ENCODE measurements around the gene TTLL5. TPM values are rescaled to one million over a fixed set of nuclear protein-coding genes. Genes with fewer than 3 reads are reported as not detected.

The TTLL5 gene
- total RNA-seq, 3 donors from 2014 or later (not counting 1 experiment from before 2014, with no cell fraction given) = 27.1 to 34.3 (median 32.5) TPM

DNA sequence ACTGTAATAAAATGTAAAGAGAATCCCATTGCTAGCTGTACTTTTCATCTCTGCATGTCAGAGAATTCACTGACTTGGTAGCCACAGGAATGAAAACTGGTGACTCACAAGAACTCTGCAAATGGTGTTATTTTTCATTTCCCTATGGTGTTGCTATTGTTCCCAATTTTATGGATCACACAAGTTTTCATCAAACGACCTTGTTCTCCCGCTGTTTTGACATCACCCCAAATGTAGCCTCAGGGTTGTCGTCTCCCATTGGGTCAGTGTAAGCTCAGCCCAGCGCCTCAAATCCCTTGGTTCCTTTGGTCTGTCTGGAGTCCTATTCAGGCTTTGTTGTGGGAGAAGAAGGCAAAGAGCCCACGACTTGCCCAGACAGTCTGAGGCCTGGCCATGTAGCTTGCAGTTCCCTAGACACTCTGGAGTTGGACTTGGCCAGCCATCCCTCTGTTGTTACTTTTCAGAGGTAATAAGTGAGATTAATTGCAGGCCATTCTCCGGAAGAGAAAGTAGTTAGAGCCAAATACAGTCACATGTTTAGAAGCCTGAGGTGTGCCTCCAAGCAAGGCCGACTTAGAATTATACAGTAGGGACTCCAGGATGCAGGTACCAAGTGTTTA lies 161.6 kb downstream of the TTLL5 start:
- peaks cover 8% of the 10 kb centered on the region for H3K36me3 Mint-ChIP-seq

DNA sequence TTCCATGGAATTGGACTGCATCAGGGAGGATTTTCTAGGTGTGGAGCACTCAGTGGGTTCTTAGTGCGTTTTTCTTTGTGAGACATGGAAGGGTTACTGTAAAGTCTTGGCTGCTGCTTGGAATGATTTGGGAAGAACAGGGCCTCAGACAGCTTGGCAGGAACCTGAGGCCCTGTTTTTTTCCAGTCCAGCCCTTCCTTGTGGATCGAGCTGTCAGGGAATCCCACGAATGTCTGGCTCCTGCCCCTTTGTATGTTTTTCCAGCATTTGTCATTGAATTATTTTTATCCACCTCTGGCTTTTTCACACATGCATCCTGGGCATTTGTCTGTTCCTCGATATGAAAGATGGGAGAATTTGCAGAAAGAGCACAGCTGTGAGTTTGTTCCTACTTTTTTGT lies 162.3 kb downstream of the TTLL5 start:
- Mint-ChIP-seq H3K4me1 (no peaks in the 10 kb centered on the region), H3K27ac (no peak overlapping the region), H3K9me3 (no peaks in the 10 kb centered on the region), H3K36me3 (peaks cover 8% of the 10 kb centered on the region), H3K27me3 (ENCODE audit: low read depth in 2 of 2) (no peaks in the 10 kb centered on the region), H3K4me3 (no peak overlapping the region)
- Histone ChIP-seq H3K27ac (ENCODE audit: low read length) (no peak overlapping the region), H3K4me1 (ENCODE audit: control insufficient read depth, insufficient read depth, low read length) (no peaks in the 10 kb centered on the region), H3K36me3 (ENCODE audit: control insufficient read depth, insufficient read depth, low read length) (no peaks in the 10 kb centered on the region), H3K9me3 (ENCODE audit: control insufficient read depth, insufficient read depth, low read length) (no peaks in the 10 kb centered on the region), H3K4me3 (ENCODE audit: low read length) (no peak overlapping the region), H3K27me3 (ENCODE audit: control insufficient read depth, insufficient read depth, low read length) (no peaks in the 10 kb centered on the region)
- intact Hi-C loops (cut with micrococcal nuclease) = no loop called here
- 94% methylated on average over 4 of the region's 4 CpGs for WGBS (ENCODE audit: insufficient coverage)
- DNase-seq = no peak
- ATAC-seq = no peak
- TF ChIP-seq, protein P1, sequence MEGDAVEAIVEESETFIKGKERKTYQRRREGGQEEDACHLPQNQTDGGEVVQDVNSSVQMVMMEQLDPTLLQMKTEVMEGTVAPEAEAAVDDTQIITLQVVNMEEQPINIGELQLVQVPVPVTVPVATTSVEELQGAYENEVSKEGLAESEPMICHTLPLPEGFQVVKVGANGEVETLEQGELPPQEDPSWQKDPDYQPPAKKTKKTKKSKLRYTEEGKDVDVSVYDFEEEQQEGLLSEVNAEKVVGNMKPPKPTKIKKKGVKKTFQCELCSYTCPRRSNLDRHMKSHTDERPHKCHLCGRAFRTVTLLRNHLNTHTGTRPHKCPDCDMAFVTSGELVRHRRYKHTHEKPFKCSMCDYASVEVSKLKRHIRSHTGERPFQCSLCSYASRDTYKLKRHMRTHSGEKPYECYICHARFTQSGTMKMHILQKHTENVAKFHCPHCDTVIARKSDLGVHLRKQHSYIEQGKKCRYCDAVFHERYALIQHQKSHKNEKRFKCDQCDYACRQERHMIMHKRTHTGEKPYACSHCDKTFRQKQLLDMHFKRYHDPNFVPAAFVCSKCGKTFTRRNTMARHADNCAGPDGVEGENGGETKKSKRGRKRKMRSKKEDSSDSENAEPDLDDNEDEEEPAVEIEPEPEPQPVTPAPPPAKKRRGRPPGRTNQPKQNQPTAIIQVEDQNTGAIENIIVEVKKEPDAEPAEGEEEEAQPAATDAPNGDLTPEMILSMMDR (IDR thresholded peaks at IDR 0.05) = no peak

More for the DNA sequence above, 161.6 kb downstream of the TTLL5 start:
- Histone ChIP-seq H3K4me1 (ENCODE audit: control insufficient read depth, insufficient read depth, low read length) (no peaks in the 10 kb centered on the region), H3K9me3 (ENCODE audit: control insufficient read depth, insufficient read depth, low read length) (no peaks in the 10 kb centered on the region), H3K4me3 (ENCODE audit: low read length) (no peak overlapping the region), H3K36me3 (ENCODE audit: control insufficient read depth, insufficient read depth, low read length) (no peaks in the 10 kb centered on the region), H3K27ac (ENCODE audit: low read length) (no peak overlapping the region), H3K27me3 (ENCODE audit: control insufficient read depth, insufficient read depth, low read length) (no peaks in the 10 kb centered on the region)
- Mint-ChIP-seq H3K27me3 (ENCODE audit: low read depth in 2 of 2) (no peaks in the 10 kb centered on the region), H3K4me3 (no peak overlapping the region), H3K9me3 (no peaks in the 10 kb centered on the region), H3K4me1 (no peaks in the 10 kb centered on the region), H3K27ac (no peak overlapping the region)
- ATAC-seq = no peak
- TF ChIP-seq, protein P1 (IDR thresholded peaks at IDR 0.05) = no peak
- intact Hi-C loops (cut with micrococcal nuclease) = no loop called here
- 98% methylated on average over 7 of the region's 7 CpGs for WGBS (ENCODE audit: insufficient coverage)
- no peak for DNase-seq

DNA sequence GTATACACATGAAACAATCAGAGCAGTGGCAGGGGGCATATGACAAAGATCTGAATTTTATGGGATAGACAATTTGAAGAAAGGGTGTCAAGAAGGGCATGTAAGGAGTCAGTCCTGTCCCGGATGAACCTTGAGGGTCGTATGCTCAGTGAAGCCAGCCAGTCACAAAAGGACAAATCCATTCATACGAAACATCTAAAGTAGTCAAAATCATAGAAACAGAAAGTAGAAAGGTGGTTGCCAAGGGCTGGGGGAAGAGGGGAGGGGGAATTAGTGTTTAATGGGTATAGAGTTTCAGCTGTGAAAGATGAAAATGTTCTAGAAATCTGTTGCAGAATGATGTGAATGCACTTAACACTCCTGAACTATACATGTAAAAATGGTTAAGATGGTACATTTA lies 163.3 kb downstream of the TTLL5 start:
- no peak overlapping the region for H3K4me3 ChIP-seq (ENCODE audit: low read length)
- Mint-ChIP-seq H3K27ac (no peak overlapping the region), H3K4me3 (no peak overlapping the region), H3K27me3 (ENCODE audit: low read depth in 2 of 2) (no peaks in the 10 kb centered on the region), H3K4me1 (no peaks in the 10 kb centered on the region), H3K9me3 (no peaks in the 10 kb centered on the region), H3K36me3 (peaks cover 8% of the 10 kb centered on the region)
- TF ChIP-seq, protein P1 (IDR thresholded peaks at IDR 0.05) = no peak
- 86% methylated on average over 3 of the region's 3 CpGs for WGBS (ENCODE audit: insufficient coverage)
- no peaks in the 10 kb centered on the region for H3K4me1 ChIP-seq (ENCODE audit: control insufficient read depth, insufficient read depth, low read length)
- H3K9me3 ChIP-seq (ENCODE audit: control insufficient read depth, insufficient read depth, low read length) = no peaks in the 10 kb centered on the region
- intact Hi-C loops (cut with micrococcal nuclease) = no loop called here
- no peak for ATAC-seq
- no peaks in the 10 kb centered on the region for H3K27me3 ChIP-seq (ENCODE audit: control insufficient read depth, insufficient read depth, low read length)
- H3K27ac ChIP-seq (ENCODE audit: low read length) = no peak overlapping the region
- H3K36me3 ChIP-seq (ENCODE audit: control insufficient read depth, insufficient read depth, low read length) = no peaks in the 10 kb centered on the region
- DNase-seq = no peak

DNA sequence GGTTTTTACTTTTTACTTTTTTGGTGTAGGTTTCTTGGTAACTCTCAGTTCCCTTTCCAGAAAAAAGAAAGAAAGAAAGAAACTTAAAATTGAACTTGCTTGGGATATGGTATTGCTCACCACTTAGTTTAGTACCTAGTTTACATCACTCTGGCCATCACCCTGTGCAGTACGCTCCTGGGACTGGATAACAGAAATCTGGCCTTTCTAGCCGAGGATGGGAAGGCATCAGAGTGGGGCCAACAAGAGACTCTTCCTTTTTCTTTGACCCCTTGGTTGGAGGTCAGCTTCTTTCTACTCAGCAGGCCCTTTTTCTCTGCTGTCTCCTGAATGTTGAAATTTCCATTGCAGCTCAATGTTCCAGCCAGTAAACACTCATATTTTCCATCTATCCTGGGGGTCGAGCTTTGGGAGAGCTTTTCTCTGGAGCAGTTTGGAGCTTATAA lies 164.1 kb downstream of the TTLL5 start:
- no peak overlapping the region for H3K4me3 ChIP-seq (ENCODE audit: low read length)
- DNase-seq (no peak), ATAC-seq (no peak)
- H3K27me3 Mint-ChIP-seq (ENCODE audit: low read depth in 2 of 2) = no peaks in the 10 kb centered on the region
- TF ChIP-seq, protein P1 (IDR thresholded peaks at IDR 0.05) = no peak
- H3K9me3 ChIP-seq (ENCODE audit: control insufficient read depth, insufficient read depth, low read length) = no peaks in the 10 kb centered on the region
- H3K27me3 ChIP-seq (ENCODE audit: control insufficient read depth, insufficient read depth, low read length) = no peaks in the 10 kb centered on the region
- intact Hi-C loops (cut with micrococcal nuclease) = no loop called here
- no peak overlapping the region for H3K27ac ChIP-seq (ENCODE audit: low read length)
- no peaks in the 10 kb centered on the region for H3K36me3 ChIP-seq (ENCODE audit: control insufficient read depth, insufficient read depth, low read length)
- peaks cover 8% of the 10 kb centered on the region for H3K36me3 Mint-ChIP-seq
- 86% methylated on average over 2 of the region's 3 CpGs for WGBS (ENCODE audit: insufficient coverage)
- no peak overlapping the region for H3K4me3 Mint-ChIP-seq
- no peaks in the 10 kb centered on the region for H3K4me1 ChIP-seq (ENCODE audit: control insufficient read depth, insufficient read depth, low read length)
- H3K9me3 Mint-ChIP-seq = no peaks in the 10 kb centered on the region
- no peaks in the 10 kb centered on the region for H3K4me1 Mint-ChIP-seq
- H3K27ac Mint-ChIP-seq = no peak overlapping the region

All from natural killer cell (primary cell).